ENCODE results near the gene SRR. TPM values are rescaled to one million over a fixed set of nuclear protein-coding genes. Genes with fewer than 3 reads are reported as not detected.

Gene SRR
- total and polyA plus RNA-seq, 9 of the 15 experiments (the other 6 are each of a cell fraction or from before 2014, with no cell fraction given): 5.0 to 19.4 (median 7.9) TPM

DNA sequence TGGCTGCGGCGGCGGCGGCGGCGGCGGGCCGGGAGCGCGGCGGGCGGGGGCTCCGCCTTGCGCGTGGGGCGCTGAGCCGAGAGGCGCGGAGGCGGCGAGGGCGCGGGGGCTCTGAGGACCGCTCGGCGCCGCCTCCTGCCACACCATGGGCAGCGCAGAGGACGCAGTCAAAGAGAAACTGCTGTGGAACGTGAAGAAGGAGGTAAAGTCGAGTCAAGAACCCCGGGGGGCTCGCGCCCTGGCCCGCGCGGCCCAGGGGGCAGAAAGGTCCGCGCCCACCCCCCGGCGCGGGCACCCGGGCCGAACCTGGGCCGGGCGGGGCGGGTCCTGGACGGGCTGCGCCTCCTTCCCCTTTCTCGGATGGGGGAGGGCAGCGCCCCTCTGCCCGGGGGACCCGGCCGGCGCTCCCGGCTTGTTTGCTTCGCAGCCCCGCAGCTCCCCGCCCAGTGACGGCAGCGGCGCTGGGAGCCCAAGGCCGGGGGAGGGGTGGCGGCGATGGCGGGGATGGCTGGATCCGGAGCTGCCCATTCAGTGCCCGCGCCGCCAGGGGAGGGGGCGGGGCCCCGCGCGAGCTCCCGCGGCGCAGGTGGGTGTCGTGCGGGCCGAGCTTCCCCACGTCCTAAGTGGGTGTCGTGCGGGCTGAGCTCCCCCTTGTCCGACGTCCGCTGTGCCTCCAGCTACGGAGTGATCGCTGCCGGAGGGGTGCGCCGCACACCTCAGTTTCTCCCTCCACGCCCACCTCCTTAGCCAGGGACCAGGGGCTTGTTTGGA, 34.0 kb downstream of the SRR start (continued):
- TF ChIP-seq CREB3L1 (IDR thresholded peaks at IDR 0.05; ENCODE audit: borderline replicate concordance, low read depth): no peak
- no peak for TF ChIP-seq YBX1 (IDR thresholded peaks at IDR 0.05)
- TF ChIP-seq ZNF232 (CRISPR knock-in tag; IDR thresholded peaks at IDR 0.05): no peak
- TF ChIP-seq POLR2G (IDR thresholded peaks at IDR 0.05; ENCODE audit: low read depth, low read length): peak; percentile 51; the same call in 1 of the 2 replicates
- no peak for TF ChIP-seq KAT8 (IDR thresholded peaks at IDR 0.05; ENCODE audit: low read depth)
- TF ChIP-seq KDM2B (CRISPR knock-in tag; IDR thresholded peaks at IDR 0.05): no peak
- 0 out of 2 replicates have a peak, but pooled peaks have one; percentile 7 for TF ChIP-seq CREM (IDR thresholded peaks at IDR 0.05; ENCODE audit: low read depth)
- peak; percentile 7 for TF ChIP-seq HMGN3 (IDR thresholded peaks at IDR 0.05; ENCODE audit: borderline replicate concordance, extremely low read depth, insufficient read length, low read depth, low read length)
- peak; percentile 30 for TF ChIP-seq TAF1 (IDR thresholded peaks at IDR 0.05; ENCODE audit: control insufficient read depth, extremely low read depth, insufficient read depth, low read length, severe bottlenecking)
- TF ChIP-seq ZBTB49 (CRISPR knock-in tag; IDR thresholded peaks at IDR 0.05; ENCODE audit: borderline replicate concordance): no peak
